ENCODE data around the gene GPR171.

- no peak for TF ChIP-seq EZH2phosphoT487 (IDR thresholded peaks at IDR 0.05; ENCODE audit: insufficient read depth, low read depth)
- no peak for TF ChIP-seq EZH2 (IDR thresholded peaks at IDR 0.05; ENCODE audit: insufficient read depth, poor library complexity, severe bottlenecking)
These were observed 33.6 kb downstream of the GPR171 start for GRCh38 chr3:151169262-151169947.

Data from GM23248 (cell line).